Thyroid gland (tissue), 4 donors: Measurements from ENCODE around the gene TRIM8.

Experiments used
- POLR2A ChIP-seq, 2 donors: fragments of 450-650 bp; IDR thresholded peaks; one replicate each; pipeline ENCODE4 v1.6.1; 2017; ENCODE audit warnings: antibody characterized with exemption in 2 of 2, mild to moderate bottlenecking in 2 of 2, moderate library complexity in 1 of 2
- TF ChIP-seq, protein P1 (sequence below), 6 experiments: fragments of 200-600 bp in 3 of 6; fragments of 450-650 bp in 3 of 6; sonication (generic) in 3 of 6; IDR thresholded peaks; one replicate each; pipeline ENCODE4 v1.5.1; 2016 to 2019; ENCODE audit warnings: antibody characterized with exemption in 6 of 6, mild to moderate bottlenecking in 2 of 6, inconsistent platforms in 1 of 6, moderate library complexity in 1 of 6

- TF ChIP-seq, protein P1, sequence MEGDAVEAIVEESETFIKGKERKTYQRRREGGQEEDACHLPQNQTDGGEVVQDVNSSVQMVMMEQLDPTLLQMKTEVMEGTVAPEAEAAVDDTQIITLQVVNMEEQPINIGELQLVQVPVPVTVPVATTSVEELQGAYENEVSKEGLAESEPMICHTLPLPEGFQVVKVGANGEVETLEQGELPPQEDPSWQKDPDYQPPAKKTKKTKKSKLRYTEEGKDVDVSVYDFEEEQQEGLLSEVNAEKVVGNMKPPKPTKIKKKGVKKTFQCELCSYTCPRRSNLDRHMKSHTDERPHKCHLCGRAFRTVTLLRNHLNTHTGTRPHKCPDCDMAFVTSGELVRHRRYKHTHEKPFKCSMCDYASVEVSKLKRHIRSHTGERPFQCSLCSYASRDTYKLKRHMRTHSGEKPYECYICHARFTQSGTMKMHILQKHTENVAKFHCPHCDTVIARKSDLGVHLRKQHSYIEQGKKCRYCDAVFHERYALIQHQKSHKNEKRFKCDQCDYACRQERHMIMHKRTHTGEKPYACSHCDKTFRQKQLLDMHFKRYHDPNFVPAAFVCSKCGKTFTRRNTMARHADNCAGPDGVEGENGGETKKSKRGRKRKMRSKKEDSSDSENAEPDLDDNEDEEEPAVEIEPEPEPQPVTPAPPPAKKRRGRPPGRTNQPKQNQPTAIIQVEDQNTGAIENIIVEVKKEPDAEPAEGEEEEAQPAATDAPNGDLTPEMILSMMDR (IDR thresholded peaks at IDR 0.05): no peak
- no peak for TF ChIP-seq POLR2A (IDR thresholded peaks at IDR 0.05)
Measured at GRCh38 chr10:102619281-102619981, 24.8 kb upstream of the TRIM8 start.
